HG02840 (cell line): ENCODE measurements around the gene GJA4.
"Not testable (repeated sequence)": the region's sequence is repeated elsewhere in the genome, so short reads cannot be mapped to it uniquely, and the experiment has no call there.

Experiments used
- ATAC-seq: cut with Tn5 transposase; IDR thresholded peaks from one replicate; pipeline ENCODE4 v1.9.1; 2021; ENCODE audit warnings: mild to moderate bottlenecking, moderate library complexity, moderate number of reproducible peaks; ENCODE audit not compliant: unreplicated experiment, low FRiP score

GJA4 gene

GRCh38 chr1:34763142-34763781 lies 29.5 kb upstream of the GJA4 start:
- no peak for ATAC-seq

GRCh38 chr1:34768856-34769255 lies 23.9 kb upstream of the GJA4 start:
- ATAC-seq: no peak

- no peak for ATAC-seq
Measured at GRCh38 chr1:34770891-34771504, 21.8 kb upstream of the GJA4 start.

DNA sequence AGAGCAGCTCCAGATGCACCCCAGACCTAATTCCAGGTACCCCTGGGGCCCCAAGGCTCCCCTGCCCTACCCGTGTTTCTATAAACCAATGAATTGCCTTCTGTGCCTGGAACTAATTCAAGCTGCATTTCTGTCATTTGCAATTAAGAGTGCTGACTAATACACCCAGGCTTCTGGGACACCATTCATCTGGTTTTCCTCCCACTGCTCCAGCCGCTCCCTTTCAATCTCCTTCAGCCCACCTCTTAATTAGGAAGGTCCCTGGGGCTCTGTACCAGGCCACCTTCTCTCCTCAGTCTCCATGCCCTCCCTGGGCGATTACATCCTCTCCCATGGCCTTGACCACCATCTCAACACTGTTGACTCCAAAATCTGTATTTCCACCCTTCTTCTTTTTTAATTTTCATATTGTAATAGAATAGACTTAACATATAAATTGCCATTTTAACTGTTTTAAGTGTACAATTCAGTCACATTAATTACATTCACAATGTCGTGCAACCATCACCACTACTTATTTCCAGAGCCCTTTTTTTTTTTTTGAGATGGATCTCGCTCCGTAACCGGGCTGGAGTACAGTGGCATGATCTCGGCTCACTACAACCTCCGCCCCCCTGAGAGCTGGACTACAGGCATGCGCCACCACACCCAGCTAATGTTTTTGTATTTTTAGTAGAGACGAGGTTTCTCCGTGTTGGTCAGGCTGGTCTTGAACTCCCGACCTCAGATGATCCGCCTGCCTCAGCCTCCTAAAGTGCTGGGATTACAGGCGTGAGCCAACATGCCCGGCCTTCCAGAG lies 21.0 kb upstream of the GJA4 start:
- ATAC-seq: no peak

GRCh38 chr1:34773114-34773513 lies 19.7 kb upstream of the GJA4 start:
- not testable (repeated sequence) for ATAC-seq

- ATAC-seq: no peak
Measured at GRCh38 chr1:34774957-34775356, 17.8 kb upstream of the GJA4 start.

GRCh38 chr1:34776911-34777310 lies 15.9 kb upstream of the GJA4 start:
- no peak for ATAC-seq

DNA sequence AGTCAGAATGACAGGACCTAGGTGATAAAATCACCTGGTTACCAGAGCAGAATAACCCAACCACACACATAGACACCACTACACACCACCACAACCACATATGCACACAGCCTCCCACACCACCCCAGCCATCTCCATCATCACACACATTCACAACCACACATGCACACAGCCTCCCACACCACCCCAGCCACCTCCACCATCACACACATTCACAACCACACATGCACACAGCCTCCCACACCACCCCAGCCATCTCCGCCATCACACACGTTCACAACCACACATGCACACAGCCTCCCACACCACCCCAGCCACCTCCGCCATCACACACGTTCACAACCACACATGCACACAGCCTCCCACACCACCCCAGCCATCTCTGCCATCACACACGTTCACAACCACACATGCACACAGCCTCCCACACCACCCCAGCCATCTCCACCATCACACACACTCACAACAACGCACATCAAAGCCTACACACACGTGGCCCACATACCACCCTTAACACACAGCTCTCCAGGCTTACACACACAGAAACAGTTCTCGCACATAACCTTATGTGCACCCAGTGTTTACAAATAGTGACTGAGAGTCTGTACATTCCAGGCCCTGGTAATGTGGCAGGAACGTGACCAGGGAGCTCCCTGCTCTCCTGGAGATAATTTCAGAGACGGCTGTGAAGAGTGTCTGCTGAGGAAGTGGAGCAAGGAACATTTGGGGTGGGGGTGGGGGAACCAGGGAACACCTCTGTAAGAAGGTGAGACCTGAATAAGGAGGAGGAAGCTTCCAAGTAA lies 15.1 kb upstream of the GJA4 start:
- no peak for ATAC-seq

DNA sequence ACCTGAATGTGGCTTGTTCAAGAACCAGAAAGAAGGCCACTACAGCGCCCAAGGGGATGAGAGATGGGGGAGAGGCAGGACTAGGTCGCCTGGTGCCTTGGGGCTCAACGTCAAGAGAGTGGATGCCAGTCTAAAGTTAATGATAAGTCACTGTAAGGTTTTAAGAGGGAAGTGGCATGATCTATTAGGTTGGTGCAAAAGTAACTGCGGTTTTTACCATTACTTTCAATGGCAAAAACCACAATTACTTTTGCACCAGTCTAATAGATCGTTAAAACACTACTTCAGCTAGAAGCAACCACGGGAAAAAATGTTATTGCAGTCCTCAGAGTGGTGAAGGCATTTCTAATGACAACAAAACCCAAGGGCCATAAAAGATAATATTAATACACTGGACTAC lies 14.4 kb upstream of the GJA4 start:
- no peak for ATAC-seq

DNA sequence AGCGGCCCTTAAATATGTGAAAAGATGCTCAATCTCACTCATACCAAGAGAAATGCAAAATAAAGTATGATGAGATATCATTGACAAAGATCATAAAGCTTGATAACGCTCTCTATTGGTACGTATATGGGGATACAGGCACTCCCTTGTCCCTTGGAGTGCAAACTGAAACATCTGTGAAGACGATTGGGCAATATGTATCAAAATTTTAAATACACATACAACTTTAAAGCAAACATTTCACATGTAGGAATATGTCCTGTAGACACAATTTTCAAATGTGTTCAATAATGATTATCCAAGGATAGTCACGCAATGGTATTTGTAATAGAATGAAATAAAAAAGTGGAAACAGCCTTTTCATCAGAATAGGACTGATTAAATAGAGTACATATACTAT lies 13.8 kb upstream of the GJA4 start:
- no peak for ATAC-seq

GRCh38 chr1:34779526-34779925 lies 13.3 kb upstream of the GJA4 start:
- no peak for ATAC-seq

- ATAC-seq: no peak
Measured at GRCh38 chr1:34779962-34780361, 12.8 kb upstream of the GJA4 start.

GRCh38 chr1:34780528-34780927 lies 12.3 kb upstream of the GJA4 start:
- no peak for ATAC-seq

GRCh38 chr1:34781071-34781843 lies 11.5 kb upstream of the GJA4 start, which contains the start of gene GJB3:
GJB3 (plus strand) TSS chr1:34781214; CDS start chr1:34784763, 3,549 bp downstream.
- ATAC-seq: no peak

DNA sequence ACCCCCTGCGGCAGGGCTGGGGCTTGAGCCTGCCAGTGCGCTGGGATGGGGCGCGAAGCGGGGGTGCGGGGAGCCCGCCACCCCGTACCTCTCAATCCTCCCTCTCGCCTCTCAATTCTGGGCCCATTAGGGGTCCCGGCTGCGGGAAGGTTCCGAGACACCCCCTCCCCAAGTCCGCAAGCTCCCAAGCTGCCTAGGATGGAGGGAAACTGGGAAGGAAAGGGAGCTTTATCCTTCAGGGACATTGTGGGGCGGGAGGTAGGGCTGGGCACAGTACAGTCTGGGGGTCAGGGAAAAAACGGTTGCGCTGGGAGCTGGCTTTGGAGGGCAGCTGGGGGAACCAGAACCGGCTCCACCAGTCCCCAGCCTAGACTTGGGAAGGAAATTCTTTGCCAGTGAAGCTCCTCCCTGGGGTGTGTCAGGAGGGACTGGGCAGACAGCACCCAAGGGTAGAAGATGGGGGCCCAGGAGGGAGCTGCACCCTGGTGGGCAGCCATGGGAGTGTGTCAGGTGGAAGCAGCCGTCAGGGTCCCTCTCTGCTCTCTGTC lies 10.9 kb upstream of the GJA4 start:
- ATAC-seq: no peak

- ATAC-seq: no peak
Measured at GRCh38 chr1:34784751-34785221, 8.0 kb upstream of the GJA4 start.

DNA sequence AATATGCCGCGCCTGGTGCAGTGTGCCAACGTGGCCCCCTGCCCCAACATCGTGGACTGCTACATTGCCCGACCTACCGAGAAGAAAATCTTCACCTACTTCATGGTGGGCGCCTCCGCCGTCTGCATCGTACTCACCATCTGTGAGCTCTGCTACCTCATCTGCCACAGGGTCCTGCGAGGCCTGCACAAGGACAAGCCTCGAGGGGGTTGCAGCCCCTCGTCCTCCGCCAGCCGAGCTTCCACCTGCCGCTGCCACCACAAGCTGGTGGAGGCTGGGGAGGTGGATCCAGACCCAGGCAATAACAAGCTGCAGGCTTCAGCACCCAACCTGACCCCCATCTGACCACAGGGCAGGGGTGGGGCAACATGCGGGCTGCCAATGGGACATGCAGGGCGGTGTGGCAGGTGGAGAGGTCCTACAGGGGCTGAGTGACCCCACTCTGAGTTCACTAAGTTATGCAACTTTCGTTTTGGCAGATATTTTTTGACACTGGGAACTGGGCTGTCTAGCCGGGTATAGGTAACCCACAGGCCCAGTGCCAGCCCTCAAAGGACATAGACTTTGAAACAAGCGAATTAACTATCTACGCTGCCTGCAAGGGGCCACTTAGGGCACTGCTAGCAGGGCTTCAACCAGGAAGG lies 7.4 kb upstream of the GJA4 start:
- ATAC-seq: no peak

GRCh38 chr1:34785875-34786470 lies 6.8 kb upstream of the GJA4 start:
- no peak for ATAC-seq
